Measurements from ENCODE around the gene SYT14.

SYT14 gene

DNA sequence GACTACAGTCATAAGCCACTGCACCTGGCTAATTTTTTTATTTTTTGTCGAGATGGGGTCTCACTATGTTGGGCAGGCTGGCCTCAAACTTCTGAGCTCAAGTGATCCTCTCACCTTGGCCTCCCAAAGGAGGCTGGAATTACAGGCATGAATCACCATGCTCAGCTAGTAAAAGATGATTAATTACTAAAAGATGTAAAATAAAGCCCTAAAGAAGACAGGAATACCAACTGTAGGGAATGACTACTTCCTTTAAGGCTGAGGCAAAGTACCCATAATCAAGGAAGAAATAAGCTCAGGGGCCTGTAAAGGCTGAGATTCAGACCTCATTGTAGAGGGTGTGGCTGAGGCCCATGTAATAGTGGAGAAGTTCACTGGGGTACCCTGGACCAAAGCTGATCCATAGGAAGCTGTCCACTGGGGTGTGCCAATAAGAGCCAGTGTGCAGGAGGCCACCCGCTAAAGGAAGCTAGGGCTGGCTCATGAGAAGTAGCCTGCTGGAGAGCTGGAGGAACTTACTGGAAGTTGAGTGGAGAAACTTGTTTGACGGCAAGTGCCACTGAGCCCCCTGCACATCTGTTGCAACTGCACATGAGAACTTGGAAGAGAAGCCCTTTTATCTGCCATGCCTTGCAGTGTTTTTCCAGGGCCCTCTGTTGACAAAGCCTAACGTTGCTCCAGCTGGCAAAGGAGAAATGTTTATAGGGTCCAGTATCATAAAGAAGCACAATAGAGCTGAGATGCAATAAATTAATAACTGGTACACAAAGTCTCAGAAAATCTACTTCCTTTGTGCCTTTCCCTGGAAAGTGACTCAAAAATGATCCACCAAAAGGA lies 276.8 kb downstream of the SYT14 start:
- DNase-seq: no peak

DNA sequence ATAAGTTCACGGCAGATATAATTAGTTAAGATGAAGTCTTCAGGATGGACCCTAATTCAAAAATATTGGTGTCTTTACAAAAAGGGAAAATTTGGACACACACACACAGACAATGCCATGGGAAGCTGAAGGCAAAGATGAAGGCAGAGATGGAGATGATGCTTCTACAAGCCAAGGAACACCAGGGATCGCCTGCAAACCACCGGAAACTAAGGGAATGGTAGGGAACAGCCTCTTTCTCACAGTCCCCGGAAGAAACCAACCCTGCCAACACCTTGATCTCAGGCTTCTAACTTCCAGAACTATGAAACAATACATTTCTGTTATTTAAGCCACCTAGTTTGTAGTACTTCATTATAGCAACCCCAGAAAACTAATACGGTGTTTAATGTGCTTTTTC lies 279.5 kb downstream of the SYT14 start:
- no peak for DNase-seq

DNA sequence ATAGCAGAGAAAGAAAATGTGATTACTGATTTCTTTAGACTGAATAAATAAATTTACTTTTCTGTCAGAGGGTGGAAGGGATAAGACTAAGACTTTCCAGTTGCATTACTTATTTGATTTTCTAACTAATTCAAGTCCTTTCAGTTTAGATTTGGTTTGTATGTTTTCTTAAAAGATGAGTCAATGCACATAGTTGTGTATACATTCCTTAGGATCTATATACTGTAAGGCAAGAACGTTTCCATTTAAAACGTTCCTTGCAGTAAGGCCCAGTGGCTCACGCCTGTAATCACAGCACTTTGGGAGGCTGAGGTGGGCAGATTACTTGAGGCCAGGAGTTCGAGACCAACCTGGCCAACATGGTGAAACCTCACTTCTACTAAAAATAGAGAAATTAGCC lies 280.0 kb downstream of the SYT14 start:
- DNase-seq: no peak
